Measurements from ENCODE around the gene EXOC4.

GRCh38 chr7:134104166-134104565 lies 851.3 kb downstream of the EXOC4 start:
- TF ChIP-seq CTCF (IDR thresholded peaks at IDR 0.05 in 4 of 5, conservative IDR thresholded peaks at IDR 0.05 in 1 of 5) (no peak), POLR2A (IDR thresholded peaks at IDR 0.05) (no peak)

Data from gastrocnemius medialis (tissue), 4 donors.